HG02840 (cell line): ENCODE measurements around the gene LRRC7.

Experiments used
- ATAC-seq: cut with Tn5 transposase; IDR thresholded peaks from one replicate; pipeline ENCODE4 v1.9.1; 2021; ENCODE audit warnings: mild to moderate bottlenecking, moderate library complexity, moderate number of reproducible peaks; ENCODE audit not compliant: unreplicated experiment, low FRiP score

The LRRC7 gene

GRCh38 chr1:70075761-70076160, 508.0 kb downstream of the LRRC7 start:
- ATAC-seq = no peak

DNA sequence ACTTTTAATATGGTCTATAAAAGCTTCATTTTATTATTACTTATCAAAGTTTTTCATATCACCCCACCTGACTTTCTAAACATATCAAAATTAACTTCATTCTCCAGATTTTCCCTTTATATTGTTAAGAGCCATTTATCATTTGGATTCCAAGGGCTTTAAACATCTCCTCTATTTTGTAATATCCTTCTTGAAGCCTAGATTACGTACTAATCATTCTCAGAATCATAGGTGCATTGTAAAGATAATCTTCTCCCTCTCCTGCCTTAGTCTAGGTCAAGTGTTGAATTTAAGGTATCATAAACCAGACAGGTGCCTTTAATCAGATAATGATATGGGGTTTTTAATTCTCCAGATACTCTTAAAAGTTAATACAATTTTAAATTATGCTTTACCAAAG, 509.3 kb downstream of the LRRC7 start:
- ATAC-seq = no peak

DNA sequence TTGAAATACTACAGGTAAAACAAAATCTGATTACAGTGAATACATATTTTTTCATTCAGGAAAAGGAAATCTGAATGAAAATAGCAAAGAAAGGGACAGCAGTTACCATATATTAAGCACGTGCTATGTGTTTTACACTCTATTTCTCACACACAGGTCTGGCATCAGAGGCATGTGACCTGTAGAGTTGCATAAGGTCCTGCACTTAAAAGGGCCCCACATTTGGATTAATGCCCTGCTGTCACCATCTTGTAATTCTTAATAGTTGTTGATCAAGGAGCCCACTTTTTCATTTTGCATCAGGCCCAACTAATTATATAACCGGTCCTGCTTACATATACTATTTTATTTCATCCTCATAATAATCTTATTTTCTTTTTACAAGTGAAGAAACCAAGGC, 511.8 kb downstream of the LRRC7 start:
- ATAC-seq = no peak

DNA sequence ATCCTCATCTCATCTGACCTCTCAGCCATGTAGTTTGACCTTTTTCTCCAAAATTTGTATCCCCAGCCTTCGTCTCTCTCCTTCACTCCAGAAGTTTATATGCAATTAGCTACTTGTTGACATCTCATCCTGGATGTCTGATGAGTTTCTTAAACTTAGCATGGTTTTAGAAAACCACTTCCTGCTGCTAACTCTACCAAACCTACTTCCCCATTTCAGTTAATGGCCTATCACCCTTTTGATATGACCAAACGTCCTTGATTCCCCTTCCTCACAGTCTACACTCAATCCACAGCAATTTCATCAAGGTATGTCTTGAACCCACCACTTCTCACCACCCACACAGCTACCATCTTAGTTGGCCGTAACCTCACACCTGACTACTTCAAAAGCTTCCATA, 515.8 kb downstream of the LRRC7 start:
- ATAC-seq = no peak

DNA sequence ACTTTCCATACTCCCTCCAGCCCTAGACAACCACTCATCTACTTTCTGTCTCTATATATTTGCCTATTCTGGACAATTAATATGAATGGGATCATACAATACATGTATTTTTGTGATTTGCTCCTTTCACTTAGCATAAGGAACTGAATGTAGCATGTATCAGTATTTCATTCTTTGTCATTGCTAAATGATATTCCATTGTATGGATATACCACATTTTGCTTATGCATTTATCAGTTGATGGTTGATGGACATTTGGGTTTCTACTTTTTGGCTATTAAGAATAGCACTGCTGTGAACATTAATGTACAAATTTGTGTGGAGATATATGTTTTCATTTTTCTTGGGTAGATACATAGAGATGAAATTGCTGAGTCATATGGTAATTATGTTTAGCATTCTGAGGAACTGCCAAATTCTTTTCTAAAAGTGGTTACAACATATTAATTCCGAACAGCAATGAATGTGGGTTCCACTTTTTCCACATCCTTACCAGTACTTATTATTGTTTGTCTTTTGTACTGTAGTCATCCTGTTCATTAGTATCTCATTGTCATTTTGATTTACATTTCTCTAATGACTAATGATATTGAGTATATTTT, 516.7 kb downstream of the LRRC7 start:
- ATAC-seq = no peak

GRCh38 chr1:70085521-70085920, 517.8 kb downstream of the LRRC7 start:
- ATAC-seq = no peak

DNA sequence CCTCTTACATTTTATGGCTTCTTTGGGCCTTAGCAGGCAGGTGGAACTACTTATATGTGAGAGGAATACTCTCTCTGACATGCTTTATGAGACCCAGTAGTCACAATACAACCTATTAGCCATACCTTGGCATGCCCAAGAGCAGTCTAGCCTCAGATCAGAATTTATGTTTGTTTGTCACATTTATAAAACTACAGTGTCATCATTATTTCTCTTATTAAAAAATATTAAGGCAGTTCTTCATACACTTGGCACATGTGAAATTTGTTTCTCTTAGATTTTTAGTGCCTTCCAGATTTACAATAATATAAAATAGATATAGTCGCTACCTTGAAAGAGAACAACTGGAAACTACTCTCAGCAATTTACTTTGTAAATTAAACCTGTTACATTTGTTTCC, 519.2 kb downstream of the LRRC7 start:
- no peak for ATAC-seq

DNA sequence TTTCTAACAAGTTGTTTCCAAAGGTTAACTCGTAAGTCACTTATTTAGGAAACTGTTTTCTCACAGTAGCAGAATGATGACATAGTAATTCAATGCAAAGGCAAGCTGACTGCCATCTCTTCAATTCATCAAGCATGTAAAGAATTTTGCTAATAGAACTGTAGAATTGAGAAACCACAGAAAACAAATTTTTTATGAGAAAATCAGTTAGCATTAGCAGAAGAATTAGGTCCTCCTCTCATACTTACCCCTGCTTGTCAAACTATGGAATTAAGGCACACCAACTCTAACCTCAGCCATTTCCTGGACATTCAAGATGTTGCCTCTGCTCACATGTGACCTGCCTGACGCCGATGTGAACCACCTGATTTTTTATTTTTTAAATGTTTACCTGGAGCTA, 522.4 kb downstream of the LRRC7 start:
- ATAC-seq = no peak

DNA sequence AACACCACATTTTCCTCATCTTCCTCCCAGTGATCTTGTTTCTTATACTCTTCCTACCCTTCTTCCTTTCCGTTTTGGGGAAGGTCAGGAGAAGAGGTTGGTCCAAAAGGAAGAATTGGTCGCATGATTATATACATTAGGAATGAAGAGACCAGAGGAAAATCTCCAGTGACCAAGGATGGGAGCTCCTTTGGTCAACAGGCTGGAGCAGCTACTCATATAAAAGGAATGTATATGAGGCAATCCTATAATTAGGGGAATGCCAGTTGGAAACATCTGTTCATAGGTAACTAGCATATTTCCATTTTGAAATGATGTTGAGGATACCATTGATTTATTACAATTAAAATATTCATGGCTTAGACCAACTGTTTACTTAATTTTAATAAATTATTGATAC, 523.2 kb downstream of the LRRC7 start:
- no peak for ATAC-seq

DNA sequence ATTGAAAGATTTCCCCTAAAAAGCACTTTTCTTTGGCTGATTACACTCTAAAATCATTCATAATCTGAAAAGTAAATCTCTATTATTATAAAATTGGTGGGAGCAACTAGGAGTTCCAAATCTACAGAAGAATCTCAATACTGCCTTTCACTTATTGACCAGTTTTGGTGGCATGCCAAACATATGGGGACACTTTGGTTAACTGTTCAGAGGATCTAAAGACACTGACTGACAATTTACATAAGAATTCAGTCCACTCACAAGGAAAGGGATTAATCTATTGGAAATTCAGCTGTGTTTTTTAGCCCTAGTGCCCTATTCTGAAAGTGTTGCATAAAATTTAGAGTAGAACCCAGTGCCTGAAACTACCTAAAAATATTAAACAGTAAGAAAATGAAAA, 524.1 kb downstream of the LRRC7 start:
- no peak for ATAC-seq

DNA sequence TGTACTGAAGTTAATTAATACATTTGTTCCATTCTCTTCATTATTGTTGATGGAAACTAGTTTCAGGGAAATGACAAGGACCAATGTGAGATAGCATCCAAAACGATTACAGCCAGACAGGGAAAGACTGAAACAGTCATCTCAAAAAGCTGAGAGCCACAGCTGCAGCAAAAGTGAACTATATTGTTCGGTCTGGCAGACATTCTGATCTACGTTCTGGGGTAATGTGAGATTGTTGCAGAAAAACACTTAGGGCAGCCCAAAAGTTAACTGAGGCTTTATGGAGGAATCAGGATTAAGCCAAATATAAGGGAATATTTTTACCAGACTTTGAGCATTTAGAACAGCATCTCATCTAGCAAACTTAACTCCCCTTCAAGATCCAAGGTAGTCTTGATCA, 524.8 kb downstream of the LRRC7 start:
- ATAC-seq = no peak

DNA sequence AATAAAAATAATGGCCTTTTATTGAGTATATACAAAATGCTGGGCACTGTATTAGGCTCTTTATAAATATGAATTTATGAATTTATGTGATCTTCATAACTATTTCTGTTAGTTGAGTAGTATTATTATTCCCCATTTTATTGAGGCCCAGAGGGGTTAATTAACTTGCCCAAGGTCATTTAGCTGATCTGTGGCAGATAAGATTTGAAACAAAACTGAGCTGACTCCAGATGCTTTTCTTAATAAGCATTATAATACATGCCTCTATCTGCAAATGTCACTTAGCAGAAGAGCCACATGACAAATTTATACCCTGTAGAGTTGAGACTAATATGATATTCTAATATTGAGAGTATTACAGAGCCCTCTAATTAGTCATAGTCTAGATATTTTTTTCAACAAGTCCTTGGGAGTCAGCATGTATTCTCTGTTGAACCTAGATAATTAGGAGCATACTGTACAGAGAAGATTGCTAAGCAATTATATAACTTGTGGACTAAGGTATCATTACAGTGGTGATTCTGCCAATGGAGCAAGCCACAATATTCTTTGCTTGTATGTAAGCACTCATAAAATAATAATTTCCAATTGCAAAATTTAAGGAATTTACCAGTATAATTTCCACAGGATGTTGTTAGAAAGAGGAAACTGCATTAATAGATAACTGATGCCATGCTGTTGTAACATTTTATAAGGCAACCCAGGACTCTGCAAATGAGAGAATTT, 525.7 kb downstream of the LRRC7 start:
- ATAC-seq = no peak

GRCh38 chr1:70101231-70101630, 533.5 kb downstream of the LRRC7 start:
- ATAC-seq = no peak

DNA sequence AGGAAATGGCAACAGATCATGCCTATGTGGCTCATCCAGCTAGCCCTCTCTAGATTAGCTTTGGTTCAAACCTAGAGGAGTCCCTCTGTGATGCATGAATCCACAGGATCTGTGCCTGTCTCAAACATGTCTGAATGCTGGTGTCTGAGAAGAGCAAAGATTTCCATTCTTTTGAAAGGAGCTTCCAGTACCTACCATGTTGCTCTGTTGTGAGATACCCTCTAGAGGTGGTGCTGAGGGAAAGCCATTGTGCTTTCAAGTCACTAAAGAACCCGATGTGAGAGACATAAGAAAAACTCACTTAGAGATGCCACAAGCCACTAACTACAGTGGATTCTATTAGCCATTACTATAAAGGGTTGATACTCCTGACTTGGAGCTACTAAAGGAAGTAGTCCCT, 534.1 kb downstream of the LRRC7 start:
- no peak for ATAC-seq

GRCh38 chr1:70103770-70104169, 536.0 kb downstream of the LRRC7 start:
- ATAC-seq = no peak

- no peak for ATAC-seq
Observed at GRCh38 chr1:70109241-70109640, 541.5 kb downstream of the LRRC7 start.

DNA sequence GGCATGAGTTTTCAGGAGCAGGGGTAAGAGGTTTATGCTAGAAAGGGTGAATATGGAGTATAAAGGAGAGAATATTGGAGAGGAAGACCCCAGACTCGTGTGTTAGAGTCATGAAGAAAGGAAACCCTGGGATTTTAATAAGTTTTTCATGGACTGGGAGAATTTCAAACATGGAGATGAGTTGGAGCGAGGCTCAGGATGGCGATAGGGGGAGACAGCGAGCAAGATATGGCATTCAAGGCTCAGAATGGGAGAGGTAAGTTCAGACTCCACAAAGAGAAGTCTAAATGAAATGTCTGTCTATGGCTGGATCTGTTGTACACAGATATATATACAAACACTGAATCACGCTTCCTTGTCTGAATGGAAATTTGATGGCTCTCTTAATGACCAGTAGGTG, 545.1 kb downstream of the LRRC7 start:
- no peak for ATAC-seq

GRCh38 chr1:70115315-70115714, 547.6 kb downstream of the LRRC7 start:
- no peak for ATAC-seq

DNA sequence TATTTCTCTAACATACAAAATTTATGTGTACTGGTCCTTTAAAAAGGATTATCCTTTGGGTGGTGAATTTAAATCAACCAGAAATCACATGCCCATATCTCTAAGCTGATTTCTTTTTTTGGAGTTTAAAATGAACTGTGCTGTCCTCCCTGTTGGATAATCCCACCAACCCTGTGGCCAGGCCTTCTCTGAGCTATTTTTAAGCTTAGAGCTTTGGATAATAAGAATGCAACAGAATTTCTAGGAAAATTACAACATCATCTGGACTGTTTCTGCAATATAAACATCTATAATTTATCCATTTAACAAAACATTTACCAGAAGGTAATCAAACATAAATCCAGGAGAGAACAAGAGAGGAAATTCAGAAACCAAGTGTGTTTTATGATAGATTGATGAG, 549.3 kb downstream of the LRRC7 start:
- ATAC-seq = no peak

DNA sequence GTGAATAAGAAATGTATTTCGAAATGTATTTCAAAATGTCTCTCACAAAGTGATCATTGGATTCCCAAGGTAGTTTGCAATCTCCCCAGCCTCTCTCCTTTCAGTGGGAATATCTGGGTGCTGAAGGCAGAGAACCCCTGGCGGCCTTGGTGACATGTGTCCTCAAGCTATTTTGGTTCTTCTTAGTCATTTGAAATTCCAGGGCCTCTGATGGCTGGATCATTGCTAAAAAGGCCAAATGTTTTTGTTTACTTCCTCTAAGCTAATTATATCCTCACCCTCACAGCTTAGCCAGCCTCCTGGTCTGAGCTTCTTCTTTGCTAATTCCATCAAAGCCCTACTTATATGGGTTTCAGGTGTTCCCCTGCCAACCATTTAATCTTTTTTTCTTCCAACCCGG, 566.4 kb downstream of the LRRC7 start:
- ATAC-seq = no peak

DNA sequence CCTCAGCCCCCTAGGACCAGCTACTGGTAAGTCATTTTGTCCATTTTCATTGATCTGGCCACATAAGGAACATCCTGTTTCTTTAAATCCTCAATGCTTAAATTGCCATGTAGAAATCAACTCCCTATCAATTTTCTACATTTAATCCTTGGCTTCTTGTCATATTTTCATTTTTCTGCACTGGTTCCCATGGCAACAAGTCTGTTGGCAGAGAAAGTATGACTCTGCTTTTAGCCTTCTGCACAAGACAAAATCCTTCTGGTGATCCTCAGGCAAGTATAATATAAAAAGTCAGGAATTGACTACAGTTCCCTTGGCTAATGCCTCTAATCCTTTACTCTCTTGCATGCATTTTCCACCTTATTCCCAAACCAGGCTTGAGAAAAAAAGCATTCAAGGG, 572.6 kb downstream of the LRRC7 start:
- ATAC-seq = no peak

DNA sequence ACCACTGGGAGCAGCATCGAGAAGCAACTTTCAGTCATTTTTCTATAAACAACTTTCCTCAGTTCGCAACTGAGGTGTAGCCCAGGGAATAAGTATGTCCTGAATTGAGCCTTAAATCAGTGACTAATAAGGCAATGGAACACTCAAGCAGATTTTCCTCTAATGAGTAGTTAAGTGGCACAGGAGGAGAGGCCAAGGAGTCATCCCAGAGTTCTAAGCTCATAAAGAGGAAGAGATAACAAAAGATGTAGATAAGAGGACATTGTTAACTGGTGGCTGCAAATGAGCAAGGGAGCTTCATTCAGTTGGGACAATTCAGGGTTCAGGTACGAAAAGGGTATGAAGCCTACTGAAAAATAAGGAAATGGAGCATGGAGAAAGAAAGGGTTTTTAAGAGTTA, 573.2 kb downstream of the LRRC7 start:
- ATAC-seq = no peak

GRCh38 chr1:70142075-70142474, 574.4 kb downstream of the LRRC7 start:
- ATAC-seq = no peak
